K562 (cell line): ENCODE results near the gene ZNF565. TPM values are rescaled to one million over a fixed set of nuclear protein-coding genes. Genes with fewer than 3 reads are reported as not detected.

Experiments used
- BACH1 ChIP-seq: fragments of 200-800 bp; sonication (Bioruptor generic); IDR thresholded peaks from 2 replicates; pipeline ENCODE4 v1.6.1; 2016; ENCODE audit warnings: missing genetic modification characterization, missing compliant biosample characterization
- ETS1 ChIP-seq: conservative IDR thresholded peaks from 2 replicates; pipeline ENCODE4 v1.6.1; 2011; ENCODE audit warnings: low read depth, mild to moderate bottlenecking, low read length; ENCODE audit not compliant: control insufficient read depth
- ETV6 ChIP-seq, 3 experiments: fragments of 150-350 bp in 1 of 3; sonication (generic) in 1 of 3; formaldehyde crosslinking in 1 of 3; IDR thresholded peaks; 2 replicates each; pipeline versions ENCODE4 v1.6.1 to v1.8.0; 2014 to 2022; ENCODE audit warnings: borderline replicate concordance in 2 of 3, low read depth in 2 of 3, antibody characterized with exemption in 1 of 3, low read length in 1 of 3, mild to moderate bottlenecking in 1 of 3, missing genetic modification reagents in 1 of 3
- KDM5B ChIP-seq: fragments of 200-600 bp; sonication (generic); IDR thresholded peaks from 2 replicates; pipeline ENCODE4 v1.6.1; 2012; ENCODE audit warnings: low read depth, mild to moderate bottlenecking, moderate library complexity, low read length, control low read depth, inconsistent platforms; ENCODE audit not compliant: insufficient replicate concordance
- MYC ChIP-seq, 2 experiments: fragments of 250-450 bp in 1 of 2; sonication (Bioruptor Pico) in 1 of 2; IDR thresholded peaks; 2 replicates each; pipeline versions ENCODE4 v1.5.1 to v1.6.1; 2012 to 2021; ENCODE audit warnings: low read depth in 2 of 2, borderline replicate concordance in 1 of 2, improper control_type of control experiment in 1 of 2, low read length in 1 of 2, mild to moderate bottlenecking in 1 of 2, moderate library complexity in 1 of 2
- SIN3A ChIP-seq, 2 experiments: fragments of 150-350 bp in 1 of 2; IDR thresholded peaks; 2 replicates each; pipeline ENCODE4 v1.6.1; 2011 to 2016; ENCODE audit warnings: borderline replicate concordance in 2 of 2, low read depth in 2 of 2, low read length in 2 of 2, mild to moderate bottlenecking in 2 of 2, moderate library complexity in 2 of 2; ENCODE audit not compliant: control insufficient read depth in 1 of 2
- SIRT6 ChIP-seq: IDR thresholded peaks from one replicate; pipeline ENCODE4 v1.6.1; 2012; ENCODE audit warnings: low read depth, mild to moderate bottlenecking, control low read depth, inconsistent platforms, low read length, moderate library complexity
- SMC3 ChIP-seq: conservative IDR thresholded peaks from 2 replicates; pipeline ENCODE4 v1.6.1; 2011; ENCODE audit warnings: low read depth, low read length, improper control_type of control experiment; ENCODE audit not compliant: insufficient read depth
- SRSF3 ChIP-seq: fragments of 200-400 bp; formaldehyde crosslinking; IDR thresholded peaks from 2 replicates; pipeline ENCODE4 v1.6.1; 2016; ENCODE audit warnings: mild to moderate bottlenecking, low read length, moderate library complexity; ENCODE audit not compliant: insufficient read depth
- SRSF7 ChIP-seq: fragments of 200-400 bp; formaldehyde crosslinking; optimal IDR thresholded peaks from 2 replicates; pipeline ENCODE3; 2017; ENCODE audit warnings: mild to moderate bottlenecking, low read depth, low read length
- TOE1 ChIP-seq, 2 experiments: fragments of 450-650 bp in 1 of 2; sonication (generic) in 1 of 2; formaldehyde crosslinking in 1 of 2; IDR thresholded peaks; 2 replicates each; pipeline versions ENCODE4 v1.7.1 to v1.8.0; 2016 to 2022; ENCODE audit warnings: borderline replicate concordance in 2 of 2, mild to moderate bottlenecking in 2 of 2, antibody characterized with exemption in 1 of 2, inconsistent platforms in 1 of 2, low read depth in 1 of 2, missing genetic modification reagents in 1 of 2, moderate library complexity in 1 of 2
- TRIM24 ChIP-seq, 2 experiments: fragments of 450-650 bp; IDR thresholded peaks; 2 replicates each; pipeline ENCODE4 v1.6.1; 2016
- ZKSCAN1 ChIP-seq: fragments of 150-350 bp; IDR thresholded peaks from 2 replicates; pipeline ENCODE4 v1.6.1; 2016; ENCODE audit warnings: low read depth, low read length
- ZNF217 ChIP-seq: sonication (generic); formaldehyde crosslinking; IDR thresholded peaks from 2 replicates; pipeline ENCODE4 v1.8.0; 2022; ENCODE audit warnings: mild to moderate bottlenecking, missing genetic modification reagents
- ZNF644 ChIP-seq: fragments of 200-800 bp; sonication (Bioruptor generic); IDR thresholded peaks from 2 replicates; pipeline ENCODE4 v1.6.1; 2016; ENCODE audit warnings: low read depth, missing genetic modification characterization, missing compliant biosample characterization
- polyA plus RNA-seq, 8 experiments: library from polyadenylated mRNA; depleted of rRNA in 4 of 8; stranded (reverse) in 5 of 8; unstranded in 3 of 8; fragments of >200 nt; fragmentation: Nextera tagmentation in 2 of 8; fragmentation: Illumina TruSeq in 1 of 8; extraction: Ambion mirVana in 2 of 8; extraction: Trizol in 1 of 8; gene quantifications; 2 replicates each; pipeline versions ENCODE4 v1.2.1 to v1.2.3, GENCODE V29; 2011 to 2014; ENCODE audit warnings: inconsistent platforms in 1 of 8, missing spikeins in 1 of 8
- total RNA-seq, 7 experiments: library from RNA; depleted of rRNA in 6 of 7; stranded (reverse); fragments of >200 nt in 6 of 7; fragmentation: Illumina TruSeq in 2 of 7; extraction: Trizol in 2 of 7; gene quantifications; 2 replicates each; pipeline versions ENCODE4 v1.2.1 to v1.2.3, GENCODE V29; 2011 to 2021; ENCODE audit warnings: low replicate concordance in 1 of 7
- TF ChIP-seq, protein P1 (sequence below): fragments of 450-650 bp; formaldehyde crosslinking; IDR thresholded peaks from 2 replicates; pipeline ENCODE4 v1.4.0; 2020; ENCODE audit warnings: mild to moderate bottlenecking, moderate library complexity
- TF ChIP-seq, protein P2 (sequence below): fragments of 250-450 bp; sonication (Bioruptor Pico); IDR thresholded peaks from 2 replicates; pipeline ENCODE4 v1.5.0; 2020; ENCODE audit warnings: mild to moderate bottlenecking
- TF ChIP-seq, protein P3 (sequence below): sonication (generic); formaldehyde crosslinking; IDR thresholded peaks from 2 replicates; pipeline ENCODE4 v1.8.0; 2022; ENCODE audit warnings: mild to moderate bottlenecking, missing genetic modification reagents

Gene ZNF565
- total and polyA plus RNA-seq, 9 of the 15 experiments (the other 6 are each of a cell fraction or from before 2014, with no cell fraction given) = 1.3 to 3.2 (median 2.6) TPM

- TF ChIP-seq SRSF7 (no peak), TOE1 (IDR thresholded peaks at IDR 0.05; ENCODE audit: borderline replicate concordance) (peak; percentile 98), TOE1 (CRISPR knock-in tag; IDR thresholded peaks at IDR 0.05; ENCODE audit: borderline replicate concordance, low read depth) (no peak), SIRT6 (no peak), ETV6 (IDR thresholded peaks at IDR 0.05; ENCODE audit: borderline replicate concordance in 1 of 2, low read depth in 2 of 2, low read length in 1 of 2) (no peak), ETV6 (CRISPR knock-in tag; IDR thresholded peaks at IDR 0.05; ENCODE audit: borderline replicate concordance) (no peak), SIN3A (IDR thresholded peaks at IDR 0.05; ENCODE audit: borderline replicate concordance in 2 of 2, control insufficient read depth in 1 of 2, low read depth in 2 of 2, low read length in 2 of 2) (peak; percentile 43 to 56; a peak in 2 of 4 replicates), ZNF217 (CRISPR knock-in tag) (no peak), SRSF3 (no peak), ETS1 (no peak), ZKSCAN1 (peak; percentile 25; the same call in 1 of the 2 replicates), TRIM24 (IDR thresholded peaks at IDR 0.05) (no peak), KDM5B (peak; percentile 54), SMC3 (0 out of 2 replicates have a peak, but pooled peaks have one; percentile 9), MYC (IDR thresholded peaks at IDR 0.05; ENCODE audit: low read depth, low read length) (no peak; the same call in none of the 2 replicates), MYC (CRISPR knock-in tag; IDR thresholded peaks at IDR 0.05; ENCODE audit: borderline replicate concordance, low read depth) (no peak), BACH1 (tag) (no peak), ZNF644 (tag) (no peak)
- TF ChIP-seq, protein P1, sequence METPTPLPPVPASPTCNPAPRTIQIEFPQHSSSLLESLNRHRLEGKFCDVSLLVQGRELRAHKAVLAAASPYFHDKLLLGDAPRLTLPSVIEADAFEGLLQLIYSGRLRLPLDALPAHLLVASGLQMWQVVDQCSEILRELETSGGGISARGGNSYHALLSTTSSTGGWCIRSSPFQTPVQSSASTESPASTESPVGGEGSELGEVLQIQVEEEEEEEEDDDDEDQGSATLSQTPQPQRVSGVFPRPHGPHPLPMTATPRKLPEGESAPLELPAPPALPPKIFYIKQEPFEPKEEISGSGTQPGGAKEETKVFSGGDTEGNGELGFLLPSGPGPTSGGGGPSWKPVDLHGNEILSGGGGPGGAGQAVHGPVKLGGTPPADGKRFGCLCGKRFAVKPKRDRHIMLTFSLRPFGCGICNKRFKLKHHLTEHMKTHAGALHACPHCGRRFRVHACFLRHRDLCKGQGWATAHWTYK (CRISPR knock-in tag) = peak; percentile 80; the same call in 1 of the 2 replicates
- TF ChIP-seq, protein P2, sequence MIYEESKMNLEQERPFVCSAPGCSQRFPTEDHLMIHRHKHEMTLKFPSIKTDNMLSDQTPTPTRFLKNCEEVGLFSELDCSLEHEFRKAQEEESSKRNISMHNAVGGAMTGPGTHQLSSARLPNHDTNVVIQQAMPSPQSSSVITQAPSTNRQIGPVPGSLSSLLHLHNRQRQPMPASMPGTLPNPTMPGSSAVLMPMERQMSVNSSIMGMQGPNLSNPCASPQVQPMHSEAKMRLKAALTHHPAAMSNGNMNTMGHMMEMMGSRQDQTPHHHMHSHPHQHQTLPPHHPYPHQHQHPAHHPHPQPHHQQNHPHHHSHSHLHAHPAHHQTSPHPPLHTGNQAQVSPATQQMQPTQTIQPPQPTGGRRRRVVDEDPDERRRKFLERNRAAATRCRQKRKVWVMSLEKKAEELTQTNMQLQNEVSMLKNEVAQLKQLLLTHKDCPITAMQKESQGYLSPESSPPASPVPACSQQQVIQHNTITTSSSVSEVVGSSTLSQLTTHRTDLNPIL (CRISPR knock-in tag) = no peak
- TF ChIP-seq, protein P3, sequence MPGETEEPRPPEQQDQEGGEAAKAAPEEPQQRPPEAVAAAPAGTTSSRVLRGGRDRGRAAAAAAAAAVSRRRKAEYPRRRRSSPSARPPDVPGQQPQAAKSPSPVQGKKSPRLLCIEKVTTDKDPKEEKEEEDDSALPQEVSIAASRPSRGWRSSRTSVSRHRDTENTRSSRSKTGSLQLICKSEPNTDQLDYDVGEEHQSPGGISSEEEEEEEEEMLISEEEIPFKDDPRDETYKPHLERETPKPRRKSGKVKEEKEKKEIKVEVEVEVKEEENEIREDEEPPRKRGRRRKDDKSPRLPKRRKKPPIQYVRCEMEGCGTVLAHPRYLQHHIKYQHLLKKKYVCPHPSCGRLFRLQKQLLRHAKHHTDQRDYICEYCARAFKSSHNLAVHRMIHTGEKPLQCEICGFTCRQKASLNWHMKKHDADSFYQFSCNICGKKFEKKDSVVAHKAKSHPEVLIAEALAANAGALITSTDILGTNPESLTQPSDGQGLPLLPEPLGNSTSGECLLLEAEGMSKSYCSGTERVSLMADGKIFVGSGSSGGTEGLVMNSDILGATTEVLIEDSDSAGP (CRISPR knock-in tag) = no peak
Observed at GRCh38 chr19:36139473-36140303, 74.8 kb downstream of the ZNF565 start, which contains the start of gene CAPNS1 (continued).
